Naive thymus-derived CD8-positive, alpha-beta T cell (primary cell): ENCODE measurements around the gene AKR1B1. TPM values are rescaled to one million over a fixed set of nuclear protein-coding genes. Genes with fewer than 3 reads are reported as not detected.

ENCODE experiments used
- ATAC-seq, 2 donors: fragments of 150-1000 bp; cut with Tn5 transposase in 1 of 2; sonication (Bioruptor Pico), chemical (Tn5 transposase) in 1 of 2; 1 replicate in 1 of 2; 2 replicates in 1 of 2; pipeline ENCODE4 v1.10.0; 2021; ENCODE audit warnings: mild to moderate bottlenecking in 2 of 2, moderate library complexity in 2 of 2
- POLR2A ChIA-PET: fragments of 350-600 bp; sonication (Branson Sonifier 250); formaldehyde crosslinking; loops from one replicate; lab custom pipeline; 2021; ENCODE audit warnings: antibody characterized with exemption; lab: Charles Lee
- DNase-seq, 10 donors: peaks; one replicate each; pipeline versions ENCODE4 v3.0.0 to v3.0.0-alpha.2; 2020 to 2022
- H3K27ac Mint-ChIP-seq, 10 donors: one replicate each; pipeline ENCODE4 v1.8.0; 2020 to 2022; ENCODE audit warnings: mild to moderate bottlenecking in 10 of 10, mixed read lengths in 10 of 10, moderate library complexity in 4 of 10, inconsistent platforms in 1 of 10
- H3K27me3 Mint-ChIP-seq, 5 donors: one replicate each; pipeline ENCODE4 v1.8.0; 2021 to 2022; ENCODE audit warnings: mixed read lengths in 5 of 5
- H3K36me3 Mint-ChIP-seq, 3 donors: one replicate each; pipeline ENCODE4 v1.8.0; 2020 to 2022; ENCODE audit warnings: mixed read lengths in 3 of 3, mild to moderate bottlenecking in 2 of 3, inconsistent platforms in 1 of 3
- H3K4me1 Mint-ChIP-seq, 4 donors: one replicate each; pipeline ENCODE4 v1.8.0; 2021 to 2022; ENCODE audit warnings: mixed read lengths in 4 of 4
- H3K4me3 Mint-ChIP-seq, 10 donors: one replicate each; pipeline ENCODE4 v1.8.0; 2020 to 2022; ENCODE audit warnings: mild to moderate bottlenecking in 10 of 10, mixed read lengths in 10 of 10, moderate library complexity in 6 of 10, inconsistent platforms in 1 of 10
- H3K9me3 Mint-ChIP-seq, 9 donors: one replicate each; pipeline ENCODE4 v1.8.0; 2020 to 2022; ENCODE audit warnings: mixed read lengths in 9 of 9, mild to moderate bottlenecking in 3 of 9, inconsistent platforms in 1 of 9, moderate library complexity in 1 of 9
- polyA plus RNA-seq, 3 donors: library from polyadenylated mRNA; unstranded; fragments of 300-500 nt; fragmentation: Illumina TruSeq; gene quantifications; one replicate each; pipeline ENCODE4 v1.2.3, GENCODE V29; 2021
- total RNA-seq, 8 experiments: library from RNA in 2 of 8; stranded (reverse) in 2 of 8; gene quantifications; one replicate each; pipeline ENCODE4 v1.2.3 and lab custom pipeline; 2021 to 2026

AKR1B1 gene
- total and polyA plus RNA-seq, 5 experiments from 2014 or later = 130 to 202 (median 181) TPM

DNA sequence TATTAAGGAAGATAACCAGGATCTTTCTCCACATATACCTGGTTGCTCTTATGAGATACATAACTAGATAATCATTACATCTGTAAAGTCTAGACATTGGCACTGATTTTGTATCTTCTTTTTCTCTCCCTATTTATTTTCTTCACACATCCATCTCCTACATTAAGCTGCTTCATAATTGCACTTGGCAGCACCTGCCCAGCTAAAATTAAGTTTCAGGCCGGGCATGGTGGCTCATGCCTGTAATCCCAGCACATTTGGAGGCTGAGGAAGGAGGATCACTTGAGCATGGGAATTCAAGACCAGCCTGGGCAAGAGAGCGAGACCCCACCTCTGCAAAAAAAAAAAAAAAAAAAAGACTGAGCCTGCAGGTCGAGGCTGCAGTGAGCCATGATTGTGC lies 22.3 kb upstream of the AKR1B1 start:
- H3K4me3 Mint-ChIP-seq = no peak overlapping the region
- no peak for DNase-seq
- no peak for ATAC-seq
- peaks cover 0 to 15% (median 2%) of the 10 kb centered on the region in 3 donors for H3K36me3 Mint-ChIP-seq
- no peak overlapping the region for H3K27ac Mint-ChIP-seq
- POLR2A ChIA-PET = no interaction called here
- peaks cover 1 to 23% (median 18%) of the 10 kb centered on the region in 5 donors for H3K27me3 Mint-ChIP-seq
- H3K9me3 Mint-ChIP-seq = peaks cover 0 to 3% (median 0%) of the 10 kb centered on the region in 9 donors
- H3K4me1 Mint-ChIP-seq = no peaks in the 10 kb centered on the region

DNA sequence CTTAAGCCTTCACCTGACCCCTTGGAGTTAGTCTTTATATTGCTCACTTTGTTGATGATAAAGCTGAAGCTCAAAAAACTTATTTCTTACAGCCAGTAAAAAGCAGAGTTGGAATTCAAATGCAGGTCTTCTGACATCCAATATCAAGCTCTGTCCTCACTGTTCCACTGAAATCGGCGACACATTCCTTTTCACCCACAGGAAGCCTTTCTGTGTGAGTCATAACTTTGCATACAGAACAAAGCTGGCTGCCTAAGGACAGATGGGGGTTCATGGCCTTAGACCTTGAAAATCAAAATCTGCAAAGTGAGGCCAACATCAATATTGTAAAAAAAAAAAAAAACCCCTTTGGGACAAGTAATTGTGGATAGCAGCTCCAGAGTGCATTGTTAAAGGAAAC lies 21.8 kb upstream of the AKR1B1 start:
- no peaks in the 10 kb centered on the region for H3K4me1 Mint-ChIP-seq
- POLR2A ChIA-PET = no interaction called here
- H3K9me3 Mint-ChIP-seq = peaks cover 0 to 3% (median 0%) of the 10 kb centered on the region in 9 donors
- ATAC-seq (no peak), DNase-seq (no peak)
- H3K27ac Mint-ChIP-seq = peak overlapping the region in 1 of 10 donors; percentile 36
- peaks cover 1 to 20% (median 15%) of the 10 kb centered on the region in 5 donors for H3K27me3 Mint-ChIP-seq
- peaks cover 0 to 15% (median 2%) of the 10 kb centered on the region in 3 donors for H3K36me3 Mint-ChIP-seq
- no peak overlapping the region for H3K4me3 Mint-ChIP-seq

DNA sequence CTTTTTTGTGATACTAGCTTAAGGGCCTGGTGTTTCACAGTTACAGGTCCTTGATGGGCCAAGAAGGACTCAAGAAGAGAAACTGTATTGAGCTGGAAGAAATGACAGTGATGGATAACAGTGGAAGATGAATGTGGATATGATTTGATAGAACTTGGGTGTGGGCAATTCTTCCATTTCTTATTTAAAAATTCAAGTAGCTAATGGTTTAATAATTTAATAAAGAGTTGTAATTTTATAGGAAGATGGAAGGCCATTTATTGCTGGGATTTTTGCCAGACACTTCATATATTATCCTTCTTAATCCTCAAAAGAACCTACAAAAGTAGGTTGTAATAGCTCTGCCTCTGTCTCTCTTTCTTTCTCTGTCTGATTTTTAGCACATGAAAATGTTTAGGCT lies 21.3 kb upstream of the AKR1B1 start:
- Mint-ChIP-seq H3K27ac (no peak overlapping the region), H3K4me1 (no peaks in the 10 kb centered on the region), H3K27me3 (peaks cover 1 to 15% (median 13%) of the 10 kb centered on the region in 5 donors), H3K9me3 (peaks cover 0 to 3% (median 0%) of the 10 kb centered on the region in 9 donors), H3K36me3 (peaks cover 0 to 15% (median 2%) of the 10 kb centered on the region in 3 donors), H3K4me3 (no peak overlapping the region)
- DNase-seq (no peak), ATAC-seq (no peak)
- POLR2A ChIA-PET = no interaction called here

DNA sequence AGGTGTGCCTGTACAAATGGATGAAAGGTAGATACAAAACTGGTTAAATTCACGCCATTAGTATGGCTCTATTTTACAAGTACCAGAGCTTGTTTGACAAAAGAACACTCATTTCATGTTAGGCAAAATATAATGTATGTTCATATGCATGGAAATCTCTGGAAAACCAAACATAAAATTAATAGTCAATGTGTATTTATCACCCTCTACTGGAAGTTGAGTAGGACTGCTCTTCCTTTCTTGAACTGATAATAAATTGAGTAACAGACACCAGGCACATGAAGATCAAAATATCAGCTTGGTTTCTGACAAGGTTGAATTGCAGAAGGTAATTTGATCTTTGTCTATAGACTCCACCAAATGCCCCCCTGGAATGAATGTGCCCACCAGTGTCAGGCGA lies 19.8 kb upstream of the AKR1B1 start:
- Mint-ChIP-seq H3K27ac (peak overlapping the region in 1 of 10 donors; percentile 16), H3K36me3 (peaks cover 0 to 8% (median 2%) of the 10 kb centered on the region in 3 donors), H3K27me3 (peaks cover 0 to 8% (median 4%) of the 10 kb centered on the region in 5 donors), H3K4me3 (no peak overlapping the region), H3K9me3 (peaks cover 0 to 5% (median 0%) of the 10 kb centered on the region in 9 donors), H3K4me1 (no peaks in the 10 kb centered on the region)
- ATAC-seq (no peak), DNase-seq (no peak)
- POLR2A ChIA-PET = no interaction called here

DNA sequence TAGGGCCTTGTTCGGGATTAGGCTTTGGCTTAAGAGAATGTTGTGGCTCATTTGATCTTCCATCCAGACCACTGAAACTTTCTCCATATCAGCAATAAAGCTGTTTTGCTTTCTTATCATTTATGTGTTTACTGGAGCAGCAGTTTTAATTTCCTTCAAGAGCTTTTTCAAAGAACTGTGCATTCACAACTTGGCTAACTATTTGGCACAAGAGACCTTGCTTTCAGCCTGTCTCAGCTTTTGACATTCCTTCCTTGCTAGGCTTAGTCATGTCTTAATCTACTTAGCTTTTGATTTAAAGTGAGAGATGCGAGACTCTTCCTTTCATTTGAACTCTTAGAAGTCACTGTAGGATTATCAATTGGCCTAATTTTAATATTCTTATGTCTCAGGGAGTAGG lies 19.1 kb upstream of the AKR1B1 start:
- H3K4me3 Mint-ChIP-seq = no peak overlapping the region

DNA sequence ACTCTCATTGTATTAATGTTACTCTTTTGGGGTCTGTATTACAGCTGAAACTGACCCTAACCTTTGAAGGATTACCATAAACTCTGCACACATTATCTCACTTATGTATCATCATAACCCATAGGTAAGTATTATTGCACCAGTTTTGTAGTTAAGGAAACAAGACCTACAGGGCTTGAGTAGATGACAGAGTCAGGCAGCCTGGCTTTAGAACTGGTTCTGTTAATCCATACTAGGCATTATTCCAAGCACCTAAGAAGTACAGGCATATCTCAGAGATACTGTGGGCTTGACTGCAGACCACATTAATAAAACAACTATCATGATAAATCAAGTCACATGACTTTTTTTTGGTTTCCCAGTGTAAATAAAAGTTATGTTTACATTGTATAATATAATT lies 17.1 kb upstream of the AKR1B1 start:
- Mint-ChIP-seq H3K9me3 (peaks cover 0 to 5% (median 0%) of the 10 kb centered on the region in 9 donors), H3K4me1 (no peaks in the 10 kb centered on the region), H3K4me3 (no peak overlapping the region), H3K27ac (no peak overlapping the region), H3K27me3 (peaks cover 0 to 4% (median 2%) of the 10 kb centered on the region in 5 donors), H3K36me3 (peaks cover 0 to 2% (median 0%) of the 10 kb centered on the region in 3 donors)
- ATAC-seq = no peak
- POLR2A ChIA-PET = interaction anchor here (0.5 kb wide), 1 partner anchor 1037 kb away, joined by 4 read pairs; no protein-coding TSS in a partner anchor
- no peak for DNase-seq

More for the DNA sequence above, 19.1 kb upstream of the AKR1B1 start:
- Mint-ChIP-seq H3K9me3 (peaks cover 0 to 5% (median 0%) of the 10 kb centered on the region in 9 donors), H3K36me3 (peaks cover 0 to 2% (median 1%) of the 10 kb centered on the region in 3 donors), H3K27me3 (peaks cover 0 to 7% (median 3%) of the 10 kb centered on the region in 5 donors), H3K27ac (no peak overlapping the region), H3K4me1 (no peaks in the 10 kb centered on the region)
- DNase-seq (no peak), ATAC-seq (no peak)
- POLR2A ChIA-PET = no interaction called here

DNA sequence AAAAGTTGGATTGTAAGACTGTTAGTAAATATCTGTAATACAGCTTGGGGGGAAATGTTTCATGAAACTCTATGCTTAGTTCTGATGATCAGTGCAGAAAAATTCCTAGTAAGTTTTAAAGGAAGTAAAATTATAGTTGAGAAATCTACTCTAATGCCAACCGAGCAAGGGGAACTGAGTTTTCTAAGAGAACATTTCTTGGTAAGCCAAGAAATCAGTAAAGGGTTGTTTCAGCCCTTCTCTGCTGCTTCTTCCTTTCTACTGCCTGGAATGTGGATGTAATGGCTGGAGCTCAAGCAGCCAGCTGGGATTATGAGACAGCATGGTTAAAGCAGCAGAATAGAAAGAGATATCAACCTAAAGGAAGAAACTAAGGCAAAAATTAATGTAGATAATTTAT lies 15.9 kb upstream of the AKR1B1 start:
- peaks cover 0 to 2% (median 0%) of the 10 kb centered on the region in 3 donors for H3K36me3 Mint-ChIP-seq
- H3K27me3 Mint-ChIP-seq = peaks cover 0 to 4% (median 2%) of the 10 kb centered on the region in 5 donors
- peaks cover 0 to 5% (median 0%) of the 10 kb centered on the region in 9 donors for H3K9me3 Mint-ChIP-seq
- ATAC-seq = no peak
- no peak overlapping the region for H3K27ac Mint-ChIP-seq
- no peak for DNase-seq
- POLR2A ChIA-PET = interaction anchor here (0.6 kb wide), 1 partner anchor 376 kb away, joined by 3 read pairs; no protein-coding TSS in a partner anchor
- H3K4me1 Mint-ChIP-seq = no peaks in the 10 kb centered on the region
- no peak overlapping the region for H3K4me3 Mint-ChIP-seq

DNA sequence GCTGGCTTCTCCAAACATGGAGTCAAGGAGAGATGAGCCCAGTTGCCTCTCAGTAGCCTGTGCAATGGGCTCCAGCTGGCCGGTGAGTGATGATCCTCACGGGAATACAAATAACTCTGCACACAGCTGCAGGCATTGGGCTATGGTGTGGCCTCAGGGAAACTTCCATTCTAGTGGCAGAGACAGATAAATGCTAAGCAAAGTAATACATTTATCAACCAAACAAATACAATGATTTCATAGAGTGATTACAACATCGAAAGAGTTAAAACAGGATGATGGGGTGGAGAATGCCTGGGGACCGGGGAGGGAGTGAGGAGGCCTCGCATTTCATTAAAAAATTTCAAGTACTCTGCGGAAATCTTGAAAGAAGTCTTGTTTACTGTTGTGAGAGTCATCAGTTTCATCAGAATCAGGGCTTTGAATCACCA lies 15.0 kb upstream of the AKR1B1 start:
- H3K4me3 Mint-ChIP-seq = no peak overlapping the region
- H3K36me3 Mint-ChIP-seq = peaks cover 0 to 2% (median 0%) of the 10 kb centered on the region in 3 donors
- no peaks in the 10 kb centered on the region for H3K4me1 Mint-ChIP-seq
- no peak for DNase-seq
- H3K9me3 Mint-ChIP-seq = peaks cover 0 to 5% (median 0%) of the 10 kb centered on the region in 9 donors
- peaks cover 0 to 3% (median 1%) of the 10 kb centered on the region in 5 donors for H3K27me3 Mint-ChIP-seq
- ATAC-seq = no peak
- peak overlapping the region in 1 of 10 donors; percentile 3 for H3K27ac Mint-ChIP-seq
- POLR2A ChIA-PET = no interaction called here

DNA sequence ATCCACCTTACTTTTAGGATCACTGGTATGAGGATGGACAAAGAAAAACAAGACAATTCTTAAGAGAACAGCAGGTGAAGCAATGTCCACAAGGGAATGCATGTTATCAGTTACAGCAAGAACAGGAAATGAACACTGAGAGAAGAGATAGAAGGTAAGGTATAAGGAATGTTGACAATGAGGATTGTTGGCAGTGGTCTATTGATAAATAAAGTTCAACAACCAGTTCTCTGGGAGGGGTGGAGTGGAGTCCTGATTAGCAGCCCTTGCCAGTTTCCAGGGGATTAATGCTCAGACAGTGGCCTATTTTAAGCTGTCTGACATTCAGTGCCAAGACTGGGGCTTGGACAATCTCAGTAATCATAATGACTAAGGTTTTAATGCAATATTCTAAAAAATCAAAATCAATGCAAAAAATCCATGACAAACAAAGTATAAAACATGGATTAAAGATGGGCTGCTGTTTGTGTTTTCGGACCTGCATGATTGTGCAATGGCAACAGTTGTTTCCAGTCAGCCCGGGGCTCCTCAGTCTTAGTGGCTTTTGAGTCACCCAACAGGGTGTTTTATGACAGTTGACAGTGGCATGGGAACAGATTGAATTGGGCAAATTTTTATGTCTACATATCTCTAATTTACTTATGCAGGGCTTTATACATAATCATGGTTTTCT lies 13.8 kb upstream of the AKR1B1 start:
- Mint-ChIP-seq H3K9me3 (peaks cover 0 to 5% (median 0%) of the 10 kb centered on the region in 9 donors), H3K27ac (no peak overlapping the region), H3K4me1 (no peaks in the 10 kb centered on the region), H3K36me3 (peaks cover 0 to 2% (median 0%) of the 10 kb centered on the region in 3 donors), H3K27me3 (peaks cover 0 to 3% (median 0%) of the 10 kb centered on the region in 5 donors), H3K4me3 (no peak overlapping the region)
- DNase-seq (no peak), ATAC-seq (no peak)
- POLR2A ChIA-PET = no interaction called here

DNA sequence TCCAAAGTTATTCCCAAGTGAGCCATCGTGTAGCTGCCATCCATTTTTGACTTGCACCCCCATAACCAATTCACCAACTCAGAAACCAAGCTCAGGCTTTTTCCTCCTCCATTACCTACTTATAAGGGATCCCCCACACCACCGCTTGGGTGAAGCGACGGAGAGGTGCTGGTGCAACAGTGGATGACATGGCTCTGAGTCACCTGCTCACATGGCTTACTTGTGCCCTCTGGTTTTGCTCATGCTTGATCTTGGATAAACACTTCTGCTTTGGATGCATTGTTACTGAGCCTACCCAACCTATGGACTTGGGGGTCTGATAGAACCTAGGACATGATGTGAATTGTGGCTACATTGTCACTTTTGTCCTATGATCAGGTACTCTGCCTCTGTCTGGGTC lies 12.0 kb upstream of the AKR1B1 start:
- DNase-seq = no peak
- Mint-ChIP-seq H3K9me3 (peaks cover 0 to 6% (median 1%) of the 10 kb centered on the region in 9 donors), H3K4me3 (no peak overlapping the region), H3K27me3 (peaks cover 0 to 3% (median 0%) of the 10 kb centered on the region in 5 donors), H3K4me1 (no peaks in the 10 kb centered on the region), H3K36me3 (peaks cover 0 to 4% (median 0%) of the 10 kb centered on the region in 3 donors), H3K27ac (no peak overlapping the region)
- ATAC-seq = no peak
- POLR2A ChIA-PET = no interaction called here

DNA sequence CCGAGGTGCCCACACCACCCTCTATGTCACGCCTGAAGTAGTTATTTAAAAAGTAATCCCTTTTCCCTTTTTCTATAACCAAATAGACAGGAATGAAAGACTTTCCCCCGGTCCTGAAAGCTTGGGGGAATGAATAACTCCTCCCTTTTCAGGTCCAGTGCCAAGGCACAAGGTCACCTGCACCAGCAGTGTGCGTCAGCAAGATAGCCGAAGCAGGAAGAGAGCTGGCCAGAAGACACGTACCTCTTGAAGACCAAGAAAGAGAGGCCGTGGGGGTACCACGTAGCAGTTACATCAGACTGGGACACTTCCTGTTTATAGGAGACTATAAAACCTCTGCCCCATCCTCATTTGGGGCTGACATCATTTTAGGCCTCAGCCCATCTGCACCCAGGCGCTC lies 10.7 kb upstream of the AKR1B1 start:
- Mint-ChIP-seq H3K4me1 (no peaks in the 10 kb centered on the region), H3K9me3 (peaks cover under 1 to 15% (median 9%) of the 10 kb centered on the region in 9 donors), H3K27me3 (no peaks in the 10 kb centered on the region), H3K27ac (no peak overlapping the region), H3K4me3 (no peak overlapping the region), H3K36me3 (peaks cover 0 to 9% (median 9%) of the 10 kb centered on the region in 3 donors)
- no peak for DNase-seq
- POLR2A ChIA-PET = no interaction called here
- no peak for ATAC-seq

DNA sequence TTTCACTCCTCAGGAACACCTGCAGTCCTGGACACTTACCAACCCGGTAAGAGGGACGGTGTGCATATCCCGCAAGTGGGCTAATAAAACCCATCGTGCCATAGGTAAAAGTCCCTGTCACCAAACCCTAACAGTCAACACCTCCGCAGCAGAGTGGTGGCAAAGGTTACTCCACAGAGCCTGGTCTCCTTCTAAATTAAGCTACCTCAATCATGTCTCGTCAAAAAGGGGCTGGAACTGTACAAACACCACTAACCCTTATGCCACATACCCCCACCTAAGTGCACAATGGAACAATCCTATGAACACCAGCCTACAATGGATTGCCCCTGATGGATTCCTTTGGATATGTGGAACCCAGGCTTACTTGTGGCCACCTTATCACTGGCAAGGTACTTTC lies 9.6 kb upstream of the AKR1B1 start:
- Mint-ChIP-seq H3K27ac (no peak overlapping the region), H3K27me3 (no peaks in the 10 kb centered on the region), H3K4me1 (no peaks in the 10 kb centered on the region), H3K4me3 (no peak overlapping the region), H3K36me3 (peaks cover 0 to 16% (median 14%) of the 10 kb centered on the region in 3 donors), H3K9me3 (peaks cover 2 to 22% (median 16%) of the 10 kb centered on the region in 9 donors)
- ATAC-seq = no peak
- DNase-seq = no peak
- POLR2A ChIA-PET = no interaction called here

DNA sequence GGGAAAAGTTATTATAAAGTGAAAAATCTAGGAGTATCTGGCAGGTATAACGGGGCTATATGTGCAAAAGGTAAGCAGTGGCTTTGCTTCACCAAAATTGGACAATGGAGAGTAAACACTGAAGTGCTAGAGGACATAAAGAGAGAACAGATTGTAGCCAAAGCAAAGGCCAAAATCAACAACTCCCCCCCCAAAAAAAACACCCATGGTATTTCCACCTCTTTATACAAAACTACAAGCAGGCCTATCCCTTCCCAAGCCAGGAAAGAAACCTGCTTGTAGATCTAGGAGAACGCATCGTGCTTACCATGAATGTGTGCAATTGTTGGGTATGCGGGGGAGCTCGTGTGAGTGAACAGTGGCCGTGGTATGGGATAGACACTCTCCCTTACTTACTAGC lies 9.2 kb upstream of the AKR1B1 start:
- H3K4me1 Mint-ChIP-seq = no peaks in the 10 kb centered on the region
- POLR2A ChIA-PET = no interaction called here
- H3K27me3 Mint-ChIP-seq = no peaks in the 10 kb centered on the region
- DNase-seq = no peak
- H3K36me3 Mint-ChIP-seq = peaks cover 0 to 16% (median 14%) of the 10 kb centered on the region in 3 donors
- H3K9me3 Mint-ChIP-seq = peaks cover 2 to 22% (median 16%) of the 10 kb centered on the region in 9 donors
- ATAC-seq = no peak
- H3K27ac Mint-ChIP-seq = no peak overlapping the region
- no peak overlapping the region for H3K4me3 Mint-ChIP-seq
